ENCODE measurements around the gene KRTDAP. TPM values are rescaled to one million over a fixed set of nuclear protein-coding genes. Genes with fewer than 3 reads are reported as not detected.

KRTDAP gene
- total and polyA plus RNA-seq, 2 donors (not counting 3 experiments of a cell fraction or from before 2014, with no cell fraction given): not detected

GRCh38 chr19:35493971-35494370 is 3.7 kb upstream of the KRTDAP start:
- Histone ChIP-seq H3K9ac (replicated peaks; ENCODE audit: extremely low read depth, insufficient read depth, low read length) (no peak overlapping the region), H3K27ac (ENCODE audit: insufficient read depth, low read depth, low read length) (no peak overlapping the region), H3K36me3 (ENCODE audit: control insufficient read depth in 2 of 2, extremely low read depth in 1 of 2, insufficient read depth in 2 of 2, low read length in 2 of 2) (no peaks in the 10 kb centered on the region), H3K4me3 (replicated peaks in 1 of 3; ENCODE audit: insufficient read depth in 1 of 3, low read depth in 1 of 3, low read length in 3 of 3) (no peak overlapping the region), H2AFZ (ENCODE audit: low read depth, low read length) (no peak overlapping the region), H3K79me2 (ENCODE audit: control insufficient read depth, insufficient read depth, low read length) (no peaks in the 10 kb centered on the region), H4K20me1 (replicated peaks; ENCODE audit: control insufficient read depth, extremely low read depth, insufficient read depth, low read length) (no peaks in the 10 kb centered on the region), H3K4me2 (ENCODE audit: insufficient read depth, low read length) (no peak overlapping the region), H3K27me3 (ENCODE audit: control insufficient read depth in 2 of 2, insufficient read depth in 2 of 2, low read length in 2 of 2) (no peaks in the 10 kb centered on the region), H3K4me1 (ENCODE audit: control insufficient read depth, extremely low read depth, insufficient read depth, low read length) (no peaks in the 10 kb centered on the region), H3K9me3 (replicated peaks; ENCODE audit: control insufficient read depth, insufficient read depth, low read length) (no peaks in the 10 kb centered on the region), H3K9me1 (replicated peaks; ENCODE audit: control insufficient read depth, extremely low read depth, insufficient read depth, low read length) (no peaks in the 10 kb centered on the region)
- DNase-seq (ENCODE audit: low read depth, low spot score) (no peak), FAIRE-seq (no peak)
- intact Hi-C loops (cut with micrococcal nuclease) (no loop called here), dilution Hi-C loops (cut with MboI; ENCODE audit: extremely low pct_ligation_motif_present, low sequenced_read_pairs) (no loop called here)
- ChIA-PET POLR2A (no interaction called here), CTCF (interaction anchor here (2.8 to 3.2 kb wide), 2 partner anchors 11 to 141 kb away, joined by 19 to 29 read pairs; no protein-coding TSS in a partner anchor)
- no TSS peak for BruUV-seq (replicated peaks)
- no peak for TF ChIP-seq MYC (IDR thresholded peaks at IDR 0.05; ENCODE audit: low read depth, low read length)
- no peak for TF ChIP-seq FOS (IDR thresholded peaks at IDR 0.05; ENCODE audit: borderline replicate concordance, insufficient read depth, low read length)
- TF ChIP-seq POLR2AphosphoS5 (IDR thresholded peaks at IDR 0.05; ENCODE audit: insufficient read depth, low read depth, low read length): no peak
- no peak for TF ChIP-seq MAX (IDR thresholded peaks at IDR 0.05; ENCODE audit: insufficient read depth, insufficient read length)
- TF ChIP-seq POLR2A (IDR thresholded peaks at IDR 0.05; ENCODE audit: low read depth, low read length): no peak
- no peak for TF ChIP-seq EZH2 (IDR thresholded peaks at IDR 0.05; ENCODE audit: borderline replicate concordance, low read depth, low read length, severe bottlenecking)
- no peak for TF ChIP-seq JUN (IDR thresholded peaks at IDR 0.05; ENCODE audit: borderline replicate concordance, insufficient read depth, insufficient read length, low read depth)
- TF ChIP-seq GATA2 (IDR thresholded peaks at IDR 0.05; ENCODE audit: insufficient read depth, insufficient read length, low read depth, low read length): no peak
- no peak for TF ChIP-seq CTCF (IDR thresholded peaks at IDR 0.05; ENCODE audit: extremely low read depth in 1 of 2, insufficient read depth in 1 of 2, low read depth in 1 of 2, low read length in 2 of 2)
